IMR-90 (cell line): ENCODE data around the gene GAB1. TPM values are rescaled to one million over a fixed set of nuclear protein-coding genes. Genes with fewer than 3 reads are reported as not detected.

Source experiments
- ATAC-seq: fragments of 200-7000 bp; cut with Tn5 transposase; 2 replicates; pipeline ENCODE4 v1.9.1; 2020; ENCODE audit warnings: low read depth, mild to moderate bottlenecking, moderate library complexity
- BruUV-seq: library from RNA; stranded (reverse); fragments of 400-500 nt; replicated peaks from 2 replicates; lab custom pipeline; 2021; lab: Mats Ljungman, UMichigan
- CTCF ChIA-PET: fragments of 300-600 bp; formaldehyde crosslinking; extraction: SDS; loops from one replicate; lab custom pipeline; 2021; ENCODE audit warnings: antibody characterized with exemption; lab: Yijun Ruan, JAX
- POLR2A ChIA-PET: fragments of 300-600 bp; sonication (Branson Sonifier 250); formaldehyde crosslinking; loops from one replicate; lab custom pipeline; 2022; ENCODE audit warnings: antibody characterized with exemption; ENCODE audit not compliant: unreplicated experiment; lab: Charles Lee
- DNase-seq: peaks from one replicate; pipeline ENCODE4 v3.0.0; 2013
- H2AFZ ChIP-seq: replicated peaks from 2 replicates; pipeline ENCODE3; 2013; ENCODE audit warnings: low read length, mild to moderate bottlenecking; ENCODE audit not compliant: poor library complexity
- H2AK5ac ChIP-seq: 2 replicates; pipeline ENCODE4 v1.6.1; 2013; ENCODE audit warnings: low read depth, low read length, inconsistent platforms
- H2AK9ac ChIP-seq: replicated peaks from 2 replicates; pipeline ENCODE3; 2013; ENCODE audit warnings: mild to moderate bottlenecking, low read depth, low read length, moderate library complexity; ENCODE audit not compliant: poor library complexity
- H2BK120ac ChIP-seq: 2 replicates; pipeline ENCODE4 v1.6.1; 2013; ENCODE audit warnings: low read depth, low read length, inconsistent platforms
- H2BK15ac ChIP-seq: 3 replicates; pipeline ENCODE4 v1.6.1; 2013; ENCODE audit warnings: low read depth, low read length, inconsistent platforms
- H2BK20ac ChIP-seq: 2 replicates; pipeline ENCODE4 v1.6.1; 2013; ENCODE audit warnings: low read depth, mild to moderate bottlenecking, inconsistent platforms, low read length, moderate library complexity
- H2BK5ac ChIP-seq: 2 replicates; pipeline ENCODE4 v1.6.1; 2013; ENCODE audit warnings: mild to moderate bottlenecking, low read depth, low read length, inconsistent platforms; ENCODE audit not compliant: poor library complexity, severe bottlenecking
- H3K14ac ChIP-seq: replicated peaks from 2 replicates; pipeline ENCODE4 v1.6.1; 2013; ENCODE audit warnings: low read depth, low read length, inconsistent platforms
- H3K18ac ChIP-seq: 2 replicates; pipeline ENCODE4 v1.6.1; 2013; ENCODE audit warnings: low read depth, low read length, control low read depth
- H3K23ac ChIP-seq: 2 replicates; pipeline ENCODE4 v1.6.1; 2013; ENCODE audit warnings: low read depth, low read length, inconsistent platforms
- H3K27ac ChIP-seq: 2 replicates; pipeline ENCODE4 v1.5.1; 2013; ENCODE audit warnings: mild to moderate bottlenecking, control low read depth, low read length; ENCODE audit not compliant: insufficient read depth
- H3K27me3 ChIP-seq: 2 replicates; pipeline ENCODE4 v1.6.1; 2013; ENCODE audit warnings: low read length; ENCODE audit not compliant: control insufficient read depth, insufficient read depth
- H3K36me3 ChIP-seq: 2 replicates; pipeline ENCODE4 v1.6.1; 2013; ENCODE audit warnings: low read length, mixed read lengths; ENCODE audit not compliant: control insufficient read depth, insufficient read depth
- H3K4ac ChIP-seq: 2 replicates; pipeline ENCODE4 v1.6.1; 2013; ENCODE audit warnings: low read depth, low read length, inconsistent platforms
- H3K4me1 ChIP-seq: 2 replicates; pipeline ENCODE4 v1.6.1; 2013; ENCODE audit warnings: low read length, mixed read lengths; ENCODE audit not compliant: control insufficient read depth, insufficient read depth
- H3K4me2 ChIP-seq: 2 replicates; pipeline ENCODE4 v1.6.1; 2013; ENCODE audit warnings: low read depth, mild to moderate bottlenecking, control low read depth, low read length, moderate library complexity
- H3K4me3 ChIP-seq: 2 replicates; pipeline ENCODE4 v1.5.1; 2013; ENCODE audit warnings: low read depth, mild to moderate bottlenecking, control low read depth, low read length, moderate library complexity; ENCODE audit not compliant: insufficient read depth
- H3K56ac ChIP-seq: 2 replicates; pipeline ENCODE4 v1.6.1; 2013; ENCODE audit warnings: low read length, inconsistent platforms; ENCODE audit not compliant: insufficient read depth; ENCODE audit errors: extremely low read depth
- H3K79me1 ChIP-seq, 2 experiments: 2 replicates each; pipeline ENCODE4 v1.6.1; 2013; ENCODE audit warnings: low read length in 2 of 2, inconsistent platforms in 1 of 2, low read depth in 1 of 2
- H3K9ac ChIP-seq: 2 replicates; pipeline ENCODE4 v1.6.1; 2013; ENCODE audit warnings: low read depth, low read length, control low read depth
- H3K9me1 ChIP-seq: 2 replicates; pipeline ENCODE4 v1.6.1; 2013; ENCODE audit warnings: low read length, inconsistent platforms; ENCODE audit not compliant: insufficient read depth
- H3K9me3 ChIP-seq: 2 replicates; pipeline ENCODE4 v1.6.1; 2013; ENCODE audit warnings: low read length; ENCODE audit not compliant: control insufficient read depth, insufficient read depth
- H4K20me1 ChIP-seq: 2 replicates; pipeline ENCODE4 v1.6.1; 2013; ENCODE audit warnings: low read length, inconsistent platforms; ENCODE audit not compliant: insufficient read depth
- H4K5ac ChIP-seq: 2 replicates; pipeline ENCODE4 v1.6.1; 2013; ENCODE audit warnings: mild to moderate bottlenecking, low read depth, low read length, control low read depth
- H4K8ac ChIP-seq, 2 experiments: 2 replicates each; pipeline ENCODE4 v1.6.1; 2013; ENCODE audit warnings: low read depth in 2 of 2, low read length in 2 of 2, control low read depth in 1 of 2, inconsistent platforms in 1 of 2
- H4K91ac ChIP-seq: 2 replicates; pipeline ENCODE4 v1.6.1; 2013; ENCODE audit warnings: low read depth, low read length, inconsistent platforms; ENCODE audit not compliant: insufficient read depth
- CHD1 ChIP-seq: IDR thresholded peaks from 2 replicates; pipeline ENCODE4 v1.6.1; 2012; ENCODE audit warnings: low read depth, low read length, improper control_type of control experiment
- MAFK ChIP-seq: IDR thresholded peaks from 2 replicates; pipeline ENCODE4 v1.6.1; 2012; ENCODE audit warnings: low read depth, low read length, improper control_type of control experiment
- MAZ ChIP-seq: IDR thresholded peaks from 2 replicates; pipeline ENCODE4 v1.6.1; 2012; ENCODE audit warnings: low read depth, mild to moderate bottlenecking, low read length, improper control_type of control experiment, moderate library complexity, borderline replicate concordance
- RFX5 ChIP-seq: IDR thresholded peaks from 2 replicates; pipeline ENCODE4 v1.8.0; 2012; ENCODE audit warnings: low read depth, mild to moderate bottlenecking, low read length, moderate library complexity
- WGBS, 2 experiments: methylation state at CpG; one replicate each; pipeline versions ENCODE4 v1.1.5 to v1.1.7; 2013; ENCODE audit warnings: missing lambda C conversion rate in 2 of 2; ENCODE audit not compliant: insufficient read length in 1 of 2; ENCODE audit errors: extremely low coverage in 2 of 2; 5-methylcytosine and 5-hydroxymethylcytosine counted together
- dilution Hi-C: fragments of 300-500 bp; cut with HindIII; formaldehyde crosslinking; loops from one replicate; pipeline ENCODE4 v1.14.3; 2018; ENCODE audit warnings: low sequenced_read_pairs; ENCODE audit not compliant: unreplicated experiment
- in situ Hi-C: fragments of 300-500 bp; cut with MboI; formaldehyde crosslinking; loops from 3 replicates; pipeline ENCODE4 v1.14.3; 2019; ENCODE audit warnings: low sequenced_read_pairs, inconsistent platforms, mixed read lengths
- intact Hi-C: fragments of 100-400 bp; cut with micrococcal nuclease; formaldehyde crosslinking; loops from 2 replicates; pipeline ENCODE4 v1.10.0; 2022
- polyA plus RNA-seq, 3 experiments: library from polyadenylated mRNA; depleted of rRNA; stranded (reverse); fragments of >200 nt; gene quantifications; 2 replicates each; pipeline ENCODE4 v1.2.3, GENCODE V29; 2012; ENCODE audit warnings: low replicate concordance in 1 of 3
- total RNA-seq: library from RNA; depleted of rRNA; stranded (reverse); fragments of >200 nt; gene quantifications from 2 replicates; pipeline ENCODE4 v1.2.3, GENCODE V29; 2012

Gene GAB1
- total and polyA plus RNA-seq, 2 of the 4 experiments (the other 2 are of a cell fraction) = 2.8 to 12.0 TPM

DNA sequence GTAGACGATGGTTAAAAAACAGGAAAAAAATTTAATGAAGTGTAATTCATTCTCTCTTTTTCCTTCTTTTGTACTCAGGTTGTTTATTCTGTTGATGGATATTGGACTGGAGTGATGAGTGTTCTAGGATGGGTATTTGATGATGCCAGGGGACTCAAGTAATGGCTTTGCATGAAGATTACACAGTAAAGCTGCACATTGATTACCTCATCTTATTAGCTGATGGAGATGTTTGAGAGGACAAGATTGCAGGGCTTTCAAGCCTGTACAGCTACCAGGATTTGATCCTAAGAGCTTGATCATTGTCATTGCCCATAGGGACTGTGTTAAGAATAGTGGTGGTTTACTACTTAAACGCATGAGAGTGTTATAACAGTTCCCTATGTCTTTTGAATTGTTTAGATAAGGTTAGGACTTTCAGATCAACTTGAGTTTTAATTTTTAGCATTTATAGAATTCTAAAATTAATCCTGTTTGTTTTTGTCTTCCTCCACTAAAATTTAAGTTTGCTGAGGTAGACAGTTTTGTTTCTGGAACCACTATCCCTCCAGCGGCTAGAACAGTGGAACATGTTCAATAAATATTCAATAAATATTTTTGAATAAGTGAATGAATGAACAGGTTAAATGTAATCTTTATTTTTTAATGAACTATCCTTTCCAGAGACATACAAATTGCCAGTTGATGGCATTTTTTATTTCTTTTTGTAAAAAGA is 58.2 kb downstream of the GAB1 start:
- Histone ChIP-seq H3K4me2 (no peak overlapping the region), H2AK9ac (no peak overlapping the region), H3K4me3 (no peak overlapping the region), H3K79me1 (peaks cover 24 to 46% of the 10 kb centered on the region in 2 experiments), H4K91ac (no peak overlapping the region), H3K27me3 (no peaks in the 10 kb centered on the region), H3K27ac (no peak overlapping the region), H2BK5ac (no peak overlapping the region), H2AFZ (no peak overlapping the region), H3K36me3 (no peaks in the 10 kb centered on the region), H4K5ac (peak overlapping the region; percentile 23; the same call in 1 of the 2 replicates), H3K18ac (no peak overlapping the region), H4K8ac (no peak overlapping the region), H2BK120ac (peak overlapping the region; percentile 32; the same call in 1 of the 2 replicates), H2BK20ac (no peak overlapping the region), H2BK15ac (0 out of 3 replicates have a peak overlapping the region, but pooled peaks have one; percentile 19), H4K20me1 (peaks cover 3% of the 10 kb centered on the region; the same call in 1 of the 2 replicates), H3K23ac (peak overlapping the region; percentile 52; the same call in 1 of the 2 replicates), H3K4me1 (peaks cover 15% of the 10 kb centered on the region), H3K14ac (no peak overlapping the region), H3K9me3 (no peaks in the 10 kb centered on the region), H3K9me1 (peaks cover 13% of the 10 kb centered on the region), H2AK5ac (no peak overlapping the region), H3K4ac (0 out of 2 replicates have a peak overlapping the region, but pooled peaks have one; percentile 33), H3K56ac (no peak overlapping the region), H3K9ac (no peak overlapping the region)
- no CpG with 5 or more reads among the region's 3 CpGs for WGBS, 2 experiments
- ChIA-PET POLR2A (no interaction called here), CTCF (no interaction called here)
- intact Hi-C loops (loop anchor here (5.0 kb wide), 1 partner anchor 87 kb away; no protein-coding TSS in a partner anchor), dilution Hi-C loops (no loop called here), in situ Hi-C loops (no loop called here)
- ATAC-seq = no peak
- no peak for DNase-seq
- TF ChIP-seq RFX5 (no peak), CHD1 (no peak), MAFK (peak; percentile 73), MAZ (no peak)
- no TSS peak for BruUV-seq
